AG09309 (cell line): Measurements from ENCODE around the gene CUL4A.
"Not testable (repeated sequence)": the region's sequence is repeated elsewhere in the genome, so short reads cannot be mapped to it uniquely, and the experiment has no call there.

Experiments used
- DNase-seq: peaks from one replicate; pipeline ENCODE4 v3.0.0-alpha.2; 2010; ENCODE audit warnings: low read depth
- H3K4me3 ChIP-seq: 2 replicates; pipeline ENCODE4 v1.5.1; 2011; ENCODE audit warnings: mild to moderate bottlenecking, low read depth, low read length, moderate library complexity; ENCODE audit not compliant: control insufficient read depth
- CTCF ChIP-seq: IDR thresholded peaks from 2 replicates; pipeline ENCODE4 v1.5.1; 2011; ENCODE audit warnings: mild to moderate bottlenecking, low read depth, low read length, inconsistent platforms; ENCODE audit not compliant: insufficient read depth, control insufficient read depth; ENCODE audit errors: missing control alignments

The CUL4A gene

GRCh38 chr13:113307491-113307890 lies 98.1 kb downstream of the CUL4A start:
- DNase-seq = no peak
- H3K4me3 ChIP-seq = no peak overlapping the region
- no peak for TF ChIP-seq CTCF

- no peak for TF ChIP-seq CTCF
- no peak overlapping the region for H3K4me3 ChIP-seq
- DNase-seq = no peak
These were observed 100.1 kb downstream of the CUL4A start for GRCh38 chr13:113309473-113309872.

DNA sequence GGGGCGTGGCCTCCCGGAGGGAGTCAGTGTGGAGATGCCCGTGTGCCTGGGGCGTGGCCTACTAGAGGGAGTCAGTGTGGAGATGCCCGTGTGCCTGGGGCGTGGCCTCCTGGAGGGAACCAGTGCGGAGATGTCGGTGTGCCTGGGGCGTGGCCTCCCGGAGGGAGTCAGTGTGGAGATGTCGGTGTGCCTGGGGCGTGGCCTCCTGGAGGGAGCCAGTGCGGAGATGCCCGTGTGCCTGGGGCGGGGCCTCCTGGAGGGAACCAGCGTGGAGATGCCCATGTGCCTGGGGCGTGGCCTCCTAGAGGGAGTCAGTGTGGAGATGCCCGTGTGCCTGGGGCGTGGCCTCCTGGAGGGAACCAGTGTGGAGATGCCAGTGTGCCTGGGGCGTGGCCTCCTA lies 104.7 kb downstream of the CUL4A start:
- H3K4me3 ChIP-seq, DNase-seq: not testable (repeated sequence)

DNA sequence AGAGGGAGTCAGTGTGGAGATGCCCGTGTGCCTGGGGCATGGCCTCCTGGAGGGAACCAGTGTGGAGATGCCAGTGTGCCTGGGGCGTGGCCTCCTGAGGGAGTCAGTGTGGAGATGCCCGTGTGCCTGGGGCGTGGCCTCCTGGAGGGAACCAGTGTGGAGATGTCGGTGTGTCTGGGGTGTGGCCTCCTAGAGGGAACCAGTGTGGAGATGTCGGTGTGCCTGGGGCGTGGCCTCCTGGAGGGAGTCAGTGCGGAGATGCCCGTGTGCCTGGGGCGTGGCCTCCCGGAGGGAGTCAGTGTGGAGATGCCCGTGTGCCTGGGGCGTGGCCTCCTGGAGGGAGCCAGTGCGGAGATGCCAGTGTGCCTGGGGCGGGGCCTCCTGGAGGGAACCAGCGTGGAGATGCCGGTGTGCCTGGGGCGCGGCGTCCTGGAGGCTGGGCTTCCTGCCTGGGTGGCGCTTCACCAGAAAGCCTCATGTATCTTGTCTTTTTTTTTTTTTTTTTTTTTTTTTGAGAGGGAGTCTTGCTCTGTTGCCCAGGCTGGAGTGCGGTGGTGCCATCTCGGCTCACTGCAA lies 105.6 kb downstream of the CUL4A start:
- DNase-seq, H3K4me3 ChIP-seq: not testable (repeated sequence)

DNA sequence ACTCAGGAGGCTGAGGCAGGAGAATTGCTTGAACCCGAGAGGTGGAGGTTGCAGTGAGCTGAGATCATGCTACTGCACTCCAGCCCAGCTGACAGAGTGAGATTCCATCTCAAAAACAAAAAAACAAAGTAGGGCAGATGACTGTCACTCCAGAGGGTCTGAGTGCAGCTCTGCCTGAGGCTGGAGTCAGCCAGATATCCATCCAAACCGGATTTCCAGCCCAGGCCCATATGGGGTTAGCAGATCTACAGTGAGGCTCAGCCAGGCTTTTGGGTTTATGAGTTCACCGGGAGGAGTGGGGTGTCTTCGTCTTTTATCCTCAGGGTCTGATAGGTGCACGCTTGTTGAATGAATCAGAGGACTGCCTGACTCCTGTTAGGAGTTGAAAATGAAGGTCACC lies 106.6 kb downstream of the CUL4A start:
- no peak for TF ChIP-seq CTCF
- no peak for DNase-seq
- H3K4me3 ChIP-seq = no peak overlapping the region
